ENCODE results near the gene OR10D3. TPM values are rescaled to one million over a fixed set of nuclear protein-coding genes. Genes with fewer than 3 reads are reported as not detected.

Gene OR10D3
- polyA plus RNA-seq, 1 of the 3 experiments (the other 2 are of a cell fraction), result not detected

DNA sequence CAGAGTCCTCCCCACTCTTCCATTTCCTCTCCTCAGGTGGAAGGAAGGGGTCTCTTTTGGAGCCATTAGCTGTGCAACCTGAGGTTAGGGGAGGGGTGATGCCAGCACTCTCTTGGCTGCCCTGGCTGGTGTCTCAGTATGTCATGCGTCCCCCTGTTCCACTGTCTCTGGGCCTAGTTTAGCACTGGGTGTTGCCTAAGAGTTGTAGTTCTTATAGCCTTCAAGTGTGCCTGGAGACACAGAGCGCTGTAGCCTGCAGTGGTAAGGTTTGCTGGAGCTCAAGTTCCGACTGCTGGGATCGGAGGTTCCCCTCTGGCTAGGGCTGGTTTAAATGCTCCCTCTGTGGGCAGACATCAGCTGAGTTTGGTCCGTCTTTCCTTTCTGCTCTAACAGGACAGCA lies 20.9 kb downstream of the OR10D3 start (continued):
- TF ChIP-seq EZH2phosphoT487 (IDR thresholded peaks at IDR 0.05; ENCODE audit: borderline replicate concordance, low read depth) (no peak), CTCF (IDR thresholded peaks at IDR 0.05) (no peak), FOSL2 (IDR thresholded peaks at IDR 0.05; ENCODE audit: borderline replicate concordance, low read depth) (no peak), FOXJ3 (CRISPR knock-in tag; IDR thresholded peaks at IDR 0.05) (no peak), TEAD4 (IDR thresholded peaks at IDR 0.05; ENCODE audit: borderline replicate concordance, insufficient read depth) (no peak), RCOR1 (IDR thresholded peaks at IDR 0.05; ENCODE audit: low read length) (no peak), TCF12 (IDR thresholded peaks at IDR 0.05) (no peak), YY1 (IDR thresholded peaks at IDR 0.05; ENCODE audit: low read depth) (no peak), SMC3 (IDR thresholded peaks at IDR 0.05; ENCODE audit: low read depth, low read length) (no peak), RAD21 (IDR thresholded peaks at IDR 0.05; ENCODE audit: low read length) (no peak)

- no peak overlapping the region for H3K4me3 ChIP-seq (ENCODE audit: low read depth in 2 of 2, low read length in 1 of 2)
- H3K9ac ChIP-seq, result no peak overlapping the region
- no peak overlapping the region for H2AFZ ChIP-seq (ENCODE audit: low read depth)
- CTCF ChIA-PET, result interaction anchor here (1.1 to 3.5 kb wide), 2 partner anchors 10 to 14 kb away, joined by 3 to 19 read pairs; no protein-coding TSS in a partner anchor
- WGBS (ENCODE audit: low lambda C conversion rate), result 11% methylated on average over 6 of the region's 6 CpGs
- H3K36me3 ChIP-seq (replicated peaks in 1 of 2; ENCODE audit: control insufficient read depth in 1 of 2, insufficient read depth in 2 of 2, low read length in 1 of 2), result no peaks in the 10 kb centered on the region
- H3K4me1 ChIP-seq (ENCODE audit: control insufficient read depth in 1 of 2, insufficient read depth in 2 of 2, low read depth in 1 of 2, low read length in 1 of 2), result no peaks in the 10 kb centered on the region
- POLR2A ChIA-PET, result interaction anchor here (1.0 kb wide), 1 partner anchor 18 kb away, joined by 3 read pairs; no protein-coding TSS in a partner anchor
- TF ChIP-seq NRF1 (IDR thresholded peaks at IDR 0.05; ENCODE audit: low read depth, low read length) (no peak), TEAD4 (IDR thresholded peaks at IDR 0.05; ENCODE audit: borderline replicate concordance, insufficient read depth) (no peak), EP300 (IDR thresholded peaks at IDR 0.05; ENCODE audit: borderline replicate concordance in 1 of 2, low read depth in 1 of 2, low read length in 1 of 2) (no peak)
- TF ChIP-seq, protein P1, sequence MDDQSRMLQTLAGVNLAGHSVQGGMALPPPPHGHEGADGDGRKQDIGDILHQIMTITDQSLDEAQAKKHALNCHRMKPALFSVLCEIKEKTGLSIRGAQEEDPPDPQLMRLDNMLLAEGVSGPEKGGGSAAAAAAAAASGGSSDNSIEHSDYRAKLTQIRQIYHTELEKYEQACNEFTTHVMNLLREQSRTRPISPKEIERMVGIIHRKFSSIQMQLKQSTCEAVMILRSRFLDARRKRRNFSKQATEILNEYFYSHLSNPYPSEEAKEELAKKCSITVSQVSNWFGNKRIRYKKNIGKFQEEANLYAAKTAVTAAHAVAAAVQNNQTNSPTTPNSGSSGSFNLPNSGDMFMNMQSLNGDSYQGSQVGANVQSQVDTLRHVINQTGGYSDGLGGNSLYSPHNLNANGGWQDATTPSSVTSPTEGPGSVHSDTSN (IDR thresholded peaks at IDR 0.05), result no peak
- no peaks in the 10 kb centered on the region for H3F3A ChIP-seq (replicated peaks; ENCODE audit: insufficient read depth)
- no peaks in the 10 kb centered on the region for H4K20me1 ChIP-seq (ENCODE audit: insufficient read depth)
- H3K4me2 ChIP-seq, result no peak overlapping the region
- H3K9me2 ChIP-seq, result no peaks in the 10 kb centered on the region
- H3K79me2 ChIP-seq (ENCODE audit: insufficient read depth), result no peaks in the 10 kb centered on the region
- H3K27me3 ChIP-seq (ENCODE audit: insufficient read depth), result peaks cover 18% of the 10 kb centered on the region; the same call in 1 of the 2 replicates
- DNase-seq, result no peak
- no peaks in the 10 kb centered on the region for H3K9me3 ChIP-seq
- no peak overlapping the region for H3K27ac ChIP-seq (ENCODE audit: low read depth in 2 of 2, low read length in 1 of 2)
These were observed 24.1 kb downstream of the OR10D3 start for GRCh38 chr11:124207102-124207792.

Data from SK-N-SH (cell line).